ENCODE measurements around the gene CD22.

CD22 gene

DNA sequence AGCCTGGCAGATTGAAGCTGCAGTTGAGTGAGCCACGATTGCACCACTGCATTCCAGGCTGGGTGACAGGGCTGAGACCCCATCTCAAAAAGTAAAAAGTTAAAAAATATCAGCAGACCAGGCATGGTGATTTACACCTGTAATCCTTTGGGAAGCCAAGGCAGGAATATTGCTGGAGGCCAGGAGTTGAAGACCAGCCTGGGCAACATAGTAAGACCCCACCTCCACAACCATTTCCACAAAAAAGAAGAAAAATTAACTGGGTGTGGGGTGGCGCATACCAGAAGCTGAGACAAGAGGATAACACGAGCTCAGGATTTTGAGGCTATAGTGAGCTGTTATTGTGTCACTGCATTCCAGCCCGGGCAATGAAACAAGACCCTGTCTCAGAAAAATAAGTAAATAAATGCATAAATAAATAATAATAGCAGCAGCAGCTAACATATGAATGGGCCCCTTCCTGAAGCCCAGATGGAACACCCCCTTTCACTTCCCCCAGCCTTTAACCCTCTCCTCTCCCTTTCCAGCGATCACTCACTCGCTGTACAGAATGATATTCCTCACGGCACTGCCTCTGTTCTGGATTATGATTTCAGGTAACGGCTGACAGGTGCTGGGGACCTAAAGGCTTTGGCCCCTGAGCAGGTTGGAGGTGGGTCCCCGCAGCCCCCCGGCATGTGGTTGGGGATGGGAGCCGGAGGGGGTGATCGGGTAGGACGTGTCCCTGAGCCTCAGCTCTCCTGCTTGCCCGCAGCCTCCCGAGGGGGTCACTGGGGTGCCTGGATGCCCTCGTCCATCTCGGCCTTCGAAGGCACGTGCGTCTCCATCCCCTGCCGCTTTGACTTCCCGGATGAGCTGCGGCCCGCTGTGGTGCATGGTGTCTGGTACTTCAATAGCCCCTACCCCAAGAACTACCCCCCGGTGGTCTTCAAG lies 33.9 kb upstream of the CD22 start:
- Histone ChIP-seq H3K4me3 (no peak overlapping the region), H3K27ac (no peak overlapping the region)

DNA sequence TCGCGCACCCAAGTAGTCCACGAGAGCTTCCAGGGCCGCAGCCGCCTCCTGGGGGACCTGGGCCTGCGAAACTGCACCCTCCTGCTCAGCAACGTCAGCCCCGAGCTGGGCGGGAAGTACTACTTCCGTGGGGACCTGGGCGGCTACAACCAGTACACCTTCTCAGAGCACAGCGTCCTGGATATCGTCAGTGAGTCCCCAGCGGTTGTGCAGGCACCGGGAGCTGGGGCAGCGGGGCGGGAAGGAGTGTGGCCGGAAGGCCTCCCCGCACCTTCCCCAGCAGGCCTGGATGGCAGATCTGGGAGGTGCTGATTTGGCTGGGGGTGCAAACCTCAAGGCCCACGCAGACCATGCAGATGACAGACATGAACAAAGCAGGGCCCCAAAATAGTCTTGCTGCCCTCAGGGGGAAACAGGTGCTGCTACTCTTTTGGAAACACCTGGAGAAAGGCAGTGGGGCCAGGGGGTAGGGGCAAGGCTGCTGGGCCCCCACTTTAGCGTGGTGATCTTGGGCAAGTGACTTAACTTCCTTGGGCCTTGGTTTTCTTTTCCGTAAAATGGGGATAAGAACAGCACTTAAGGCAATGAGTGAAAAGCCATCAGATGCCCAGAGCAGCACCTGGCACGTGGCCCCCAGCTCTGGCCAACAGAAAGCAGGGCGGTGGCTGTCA lies 33.1 kb upstream of the CD22 start:
- Histone ChIP-seq H3K27ac (no peak overlapping the region), H3K4me3 (no peak overlapping the region)

DNA sequence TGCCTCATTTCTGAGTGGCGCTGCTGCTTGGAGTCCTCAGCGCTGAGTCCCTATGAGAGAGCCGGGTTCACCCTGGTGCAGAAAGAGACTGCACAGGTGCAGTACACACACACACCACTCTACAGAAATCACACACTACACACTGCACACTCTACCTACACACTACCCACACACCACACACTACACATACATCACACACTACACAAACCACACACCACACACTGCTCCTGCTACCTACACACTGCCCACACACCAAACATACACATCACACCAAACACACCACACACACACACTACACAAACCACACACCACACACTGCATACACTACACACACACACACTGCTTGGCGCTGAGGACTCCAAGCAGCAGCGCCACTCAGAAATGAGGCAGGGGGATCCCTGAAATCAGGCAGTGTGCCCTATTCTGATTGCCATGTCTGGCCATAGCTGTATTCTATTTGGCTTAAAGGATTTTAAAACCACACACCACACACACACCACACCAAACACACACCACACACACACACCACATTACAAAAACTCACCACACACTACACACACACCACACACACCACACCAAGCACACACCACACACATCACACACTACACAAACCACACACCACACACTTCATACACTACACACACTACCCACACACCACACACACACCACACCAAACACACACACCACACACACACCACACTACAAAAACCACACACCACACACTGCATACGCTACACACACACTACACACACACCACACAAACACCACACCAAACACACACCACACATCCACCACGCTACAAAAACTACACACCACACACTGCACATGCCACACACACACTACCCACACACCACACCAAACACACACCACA lies 32.1 kb upstream of the CD22 start:
- H3K4me3 ChIP-seq, result no peak overlapping the region
- H3K27ac ChIP-seq, result no peak overlapping the region

DNA sequence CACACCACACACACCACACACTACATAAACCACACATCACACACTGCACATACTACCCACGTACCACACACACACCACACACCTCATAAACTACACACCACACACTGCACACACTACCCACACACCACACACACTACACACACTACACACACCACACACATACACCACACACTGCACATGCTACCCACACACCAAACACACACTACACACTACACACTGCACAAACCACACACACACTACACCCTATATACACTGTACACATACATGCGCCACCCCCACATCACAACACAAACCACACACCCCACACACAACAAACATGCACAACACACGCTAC lies 31.5 kb upstream of the CD22 start:
- no peak overlapping the region for H3K4me3 ChIP-seq
- no peak overlapping the region for H3K27ac ChIP-seq

DNA sequence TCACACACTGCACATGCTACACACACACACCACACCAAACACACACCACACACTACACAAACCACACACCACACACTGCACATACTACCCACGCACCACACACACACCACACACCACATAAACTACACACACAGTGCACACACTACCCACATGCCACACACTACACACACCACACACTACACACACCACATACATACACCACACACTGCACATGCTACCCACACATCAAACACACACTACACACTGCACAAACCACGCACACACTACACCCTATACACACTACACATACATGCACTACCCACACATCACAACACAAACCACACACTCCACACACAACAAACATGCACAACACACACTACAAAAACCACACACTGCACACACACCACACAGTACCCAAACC lies 31.1 kb upstream of the CD22 start:
- Histone ChIP-seq H3K27ac (no peak overlapping the region), H3K4me3 (no peak overlapping the region)

DNA sequence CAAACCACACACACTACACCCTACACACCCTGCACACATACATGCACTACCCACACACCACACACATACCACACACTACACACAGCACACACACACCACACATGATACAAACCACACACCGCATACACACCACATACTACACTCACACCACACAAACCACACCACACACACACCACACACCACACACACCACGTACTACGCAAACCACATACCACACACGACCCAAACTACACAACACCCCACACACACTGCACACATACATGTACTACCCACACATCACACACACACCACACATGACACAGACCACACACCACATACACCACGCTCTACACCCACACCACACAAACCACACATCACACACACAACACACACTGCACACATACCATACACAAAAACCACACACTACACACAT lies 30.4 kb upstream of the CD22 start:
- Histone ChIP-seq H3K4me3 (no peak overlapping the region), H3K27ac (no peak overlapping the region)

DNA sequence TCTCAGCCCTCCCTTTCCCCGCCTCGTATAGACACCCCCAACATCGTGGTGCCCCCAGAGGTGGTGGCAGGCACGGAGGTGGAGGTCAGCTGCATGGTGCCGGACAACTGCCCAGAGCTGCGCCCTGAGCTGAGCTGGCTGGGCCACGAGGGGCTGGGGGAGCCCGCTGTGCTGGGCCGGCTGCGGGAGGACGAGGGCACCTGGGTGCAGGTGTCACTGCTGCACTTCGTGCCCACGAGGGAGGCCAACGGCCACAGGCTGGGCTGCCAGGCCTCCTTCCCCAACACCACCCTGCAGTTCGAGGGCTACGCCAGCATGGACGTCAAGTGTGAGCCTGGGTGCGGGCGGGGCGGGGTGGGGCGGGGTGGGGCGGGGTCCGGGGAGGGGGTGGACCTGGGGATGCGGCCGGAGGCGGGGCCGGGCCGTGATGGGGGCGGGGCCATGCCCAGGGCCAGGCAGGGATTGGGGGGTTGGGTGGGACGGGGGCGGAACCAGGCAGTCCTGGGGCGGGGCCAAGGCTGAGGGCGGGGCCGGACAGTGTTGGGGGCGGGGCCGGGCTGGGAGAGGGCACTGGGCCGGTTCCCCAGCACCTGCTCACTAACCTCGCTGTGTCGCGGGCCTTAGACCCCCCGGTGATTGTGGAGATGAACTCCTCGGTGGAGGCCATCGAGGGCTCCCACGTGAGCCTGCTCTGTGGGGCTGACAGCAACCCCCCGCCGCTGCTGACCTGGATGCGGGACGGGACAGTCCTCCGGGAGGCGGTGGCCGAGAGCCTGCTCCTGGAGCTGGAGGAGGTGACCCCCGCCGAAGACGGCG lies 29.3 kb upstream of the CD22 start:
- Histone ChIP-seq H3K27ac (no peak overlapping the region), H3K4me3 (no peak overlapping the region)

DNA sequence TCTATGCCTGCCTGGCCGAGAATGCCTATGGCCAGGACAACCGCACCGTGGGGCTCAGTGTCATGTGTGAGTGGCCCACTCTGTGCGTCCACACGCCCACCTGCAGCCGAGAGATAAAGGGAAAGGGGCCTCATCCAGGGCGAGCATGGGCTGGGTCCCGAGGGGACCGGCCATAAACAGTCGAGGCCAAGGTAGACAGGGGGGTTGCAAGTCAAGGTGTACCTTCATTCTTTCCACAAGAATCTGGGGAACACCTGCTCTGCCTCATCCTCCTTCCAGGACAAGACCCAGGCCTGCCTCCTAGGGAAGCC lies 28.7 kb upstream of the CD22 start:
- Histone ChIP-seq H3K27ac (no peak overlapping the region), H3K4me3 (no peak overlapping the region)

DNA sequence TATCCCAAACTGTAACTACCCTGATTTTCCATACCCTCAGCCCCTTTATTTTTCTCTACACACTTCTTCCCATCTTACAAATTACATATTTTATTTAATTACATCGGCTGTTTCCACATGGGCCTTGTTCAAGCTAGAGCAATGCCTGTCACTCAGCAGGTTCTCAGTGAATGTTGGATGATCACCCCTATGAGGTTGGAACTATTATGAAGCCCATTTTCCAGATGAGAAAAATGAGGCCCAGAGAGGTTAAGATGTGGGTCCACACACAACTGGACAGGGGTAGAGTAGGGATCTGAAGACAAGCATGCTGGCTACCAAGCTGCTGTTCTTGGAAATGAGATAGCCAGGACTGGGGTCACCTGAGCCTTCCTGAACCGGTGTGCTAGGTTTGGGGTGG lies 27.0 kb upstream of the CD22 start:
- no peak overlapping the region for H3K27ac ChIP-seq
- H3K4me3 ChIP-seq, result no peak overlapping the region

DNA sequence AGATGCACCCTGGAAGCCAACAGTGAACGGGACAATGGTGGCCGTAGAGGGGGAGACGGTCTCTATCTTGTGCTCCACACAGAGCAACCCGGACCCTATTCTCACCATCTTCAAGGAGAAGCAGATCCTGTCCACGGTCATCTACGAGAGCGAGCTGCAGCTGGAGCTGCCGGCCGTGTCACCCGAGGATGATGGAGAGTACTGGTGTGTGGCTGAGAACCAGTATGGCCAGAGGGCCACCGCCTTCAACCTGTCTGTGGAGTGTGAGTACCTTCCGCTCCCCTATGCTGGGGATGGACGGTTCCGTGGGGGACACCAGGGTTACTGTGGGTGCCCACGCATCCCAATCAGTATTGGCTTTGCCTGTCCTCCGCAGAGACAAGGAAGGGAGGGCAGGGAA lies 26.5 kb upstream of the CD22 start:
- Histone ChIP-seq H3K4me3 (no peak overlapping the region), H3K27ac (no peak overlapping the region)

DNA sequence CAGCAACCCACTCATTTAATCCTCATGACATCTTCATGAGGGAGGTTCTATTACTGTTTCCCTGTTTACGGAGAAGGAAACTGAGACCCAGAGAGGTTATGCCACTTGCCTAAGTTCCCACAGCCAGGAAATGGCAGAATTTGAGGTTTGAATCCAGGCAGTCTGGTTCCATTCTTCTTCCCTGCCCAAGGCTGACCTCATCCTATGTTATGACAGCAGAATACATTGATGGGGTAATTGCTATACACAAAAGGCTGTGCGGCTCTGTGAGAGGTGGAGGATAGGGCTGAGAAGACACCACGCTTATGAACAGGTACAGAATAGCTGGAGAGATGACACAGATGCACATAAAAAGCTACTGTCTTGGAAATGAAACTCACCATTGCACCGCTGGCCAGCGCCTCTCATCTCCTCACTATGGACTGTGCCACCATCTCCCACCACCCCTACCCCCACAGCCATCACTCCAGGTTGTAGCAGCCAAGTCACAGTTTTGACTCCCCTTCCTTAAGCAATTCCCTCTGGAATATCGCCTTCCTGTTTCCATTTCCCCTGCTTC lies 25.6 kb upstream of the CD22 start:
- Histone ChIP-seq H3K4me3 (no peak overlapping the region), H3K27ac (no peak overlapping the region)

DNA sequence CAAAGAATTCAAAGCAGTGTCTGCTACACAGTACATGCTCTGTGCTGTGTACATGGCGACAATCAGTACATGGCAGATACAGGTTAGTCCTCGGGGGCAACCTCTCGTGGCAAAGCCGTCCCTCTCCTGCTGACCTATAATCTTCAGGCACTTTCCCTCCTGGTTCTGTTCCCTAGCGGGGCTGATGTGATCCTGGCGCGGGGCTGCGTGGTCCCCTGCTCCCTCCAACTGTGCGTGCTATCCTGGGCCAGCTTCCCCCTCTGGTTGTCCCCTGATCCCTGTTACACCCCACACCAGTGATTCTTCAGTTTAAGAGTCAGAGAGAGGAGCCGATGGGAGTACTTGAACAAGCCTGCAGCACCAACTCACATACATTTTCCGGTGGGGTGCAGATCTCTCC lies 25.0 kb upstream of the CD22 start:
- no peak overlapping the region for H3K4me3 ChIP-seq
- no peak overlapping the region for H3K27ac ChIP-seq

DNA sequence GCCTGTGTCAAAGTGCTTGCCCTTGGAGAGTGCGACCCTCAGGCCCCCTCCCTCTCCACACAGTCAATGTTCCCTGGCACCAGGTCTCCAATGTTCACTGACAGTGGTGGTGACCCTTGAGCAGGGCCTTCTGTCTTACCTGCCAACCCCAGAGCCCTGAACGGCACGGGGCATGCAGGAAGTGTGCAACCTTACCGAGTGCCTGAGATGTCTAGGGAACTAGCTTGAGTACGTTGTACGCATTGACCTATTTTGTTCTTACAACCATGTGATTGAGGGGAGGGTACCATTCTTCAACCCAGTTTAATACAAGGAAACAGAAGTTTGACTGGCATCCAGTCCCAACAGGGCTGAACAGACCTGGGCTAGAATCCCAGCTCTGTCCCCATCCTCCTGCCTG lies 23.8 kb upstream of the CD22 start:
- no peak overlapping the region for H3K4me3 ChIP-seq
- H3K27ac ChIP-seq, result no peak overlapping the region

DNA sequence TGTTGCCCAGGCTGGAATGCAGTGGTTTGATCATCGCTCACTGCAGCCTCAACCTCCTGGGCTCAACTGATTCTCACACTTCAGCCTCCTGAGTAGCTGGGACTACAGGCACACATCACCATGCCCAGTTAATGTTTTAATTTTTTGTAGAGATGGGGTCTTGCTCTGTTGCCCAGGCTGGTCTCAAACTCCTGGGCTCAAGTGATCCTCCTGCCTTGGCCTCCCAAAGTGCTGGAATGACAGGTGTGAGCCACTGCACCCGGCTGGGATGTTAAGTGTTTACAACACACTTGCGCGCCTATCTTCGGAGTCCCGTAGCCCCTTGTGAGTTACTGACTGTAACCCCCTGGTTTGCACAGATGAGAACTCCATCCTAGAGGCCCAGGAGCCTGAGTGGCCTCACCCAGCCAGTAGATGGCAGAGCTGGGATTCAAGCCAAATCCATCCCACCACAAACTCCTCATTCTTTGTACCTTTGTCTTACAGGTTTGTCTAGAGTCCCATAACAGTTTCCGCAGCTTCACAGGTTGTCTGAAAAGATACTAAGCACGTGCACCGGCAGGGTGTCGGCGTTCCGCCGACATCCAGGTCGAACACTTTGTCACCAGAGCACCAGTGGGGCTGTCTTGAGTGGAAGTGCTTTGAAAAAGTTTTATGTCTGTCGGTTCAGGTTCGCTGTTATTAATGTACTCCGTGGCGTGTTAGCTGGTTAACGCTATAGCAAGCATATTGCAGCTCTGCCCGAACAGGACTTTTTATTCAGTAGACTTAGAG lies 22.3 kb upstream of the CD22 start:
- H3K27ac ChIP-seq, result no peak overlapping the region

DNA sequence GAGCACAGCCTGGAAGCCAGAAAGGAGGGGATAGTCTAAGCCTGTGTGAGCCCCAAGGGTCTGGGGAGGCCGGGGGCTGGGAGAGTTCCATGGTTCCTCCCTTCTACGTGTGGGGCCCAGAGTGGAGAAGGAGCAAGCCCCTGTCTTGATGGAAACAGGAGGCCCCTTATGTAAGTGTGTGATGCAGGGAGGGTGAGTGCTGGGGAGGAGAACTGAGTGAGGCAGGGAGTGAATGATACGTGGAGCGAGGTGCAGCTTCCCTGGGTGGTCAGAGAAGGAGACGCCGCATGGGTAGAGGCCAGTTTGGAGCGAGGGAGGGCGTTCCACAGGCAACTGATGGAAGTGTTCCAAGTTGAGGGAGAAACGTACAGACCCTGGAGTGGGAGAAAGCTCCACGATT lies 21.1 kb upstream of the CD22 start:
- no peak overlapping the region for H3K27ac ChIP-seq
- H3K4me3 ChIP-seq, result no peak overlapping the region

More for the DNA sequence above, 22.3 kb upstream of the CD22 start:
- no peak overlapping the region for H3K4me3 ChIP-seq

DNA sequence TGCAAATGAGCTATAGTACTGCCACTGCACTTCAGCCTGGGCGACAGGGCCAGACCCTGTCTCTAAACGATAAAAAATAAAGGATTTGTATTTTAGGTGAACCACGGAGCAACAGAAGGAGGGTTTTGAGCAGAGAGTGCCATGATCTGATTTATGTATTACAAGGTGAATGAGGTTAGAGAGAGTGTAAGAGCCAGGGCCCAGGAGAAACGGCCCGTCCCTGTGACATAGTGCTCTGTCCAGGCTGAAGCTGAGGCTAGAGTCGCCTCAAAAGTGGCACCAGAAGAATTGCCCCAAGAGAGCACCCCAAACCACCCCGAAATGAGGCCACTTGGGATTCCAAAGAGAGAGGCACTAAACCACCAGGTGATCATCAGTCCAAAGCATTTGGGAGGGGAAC lies 20.1 kb upstream of the CD22 start:
- no peak overlapping the region for H3K27ac ChIP-seq
- H3K4me3 ChIP-seq, result no peak overlapping the region

DNA sequence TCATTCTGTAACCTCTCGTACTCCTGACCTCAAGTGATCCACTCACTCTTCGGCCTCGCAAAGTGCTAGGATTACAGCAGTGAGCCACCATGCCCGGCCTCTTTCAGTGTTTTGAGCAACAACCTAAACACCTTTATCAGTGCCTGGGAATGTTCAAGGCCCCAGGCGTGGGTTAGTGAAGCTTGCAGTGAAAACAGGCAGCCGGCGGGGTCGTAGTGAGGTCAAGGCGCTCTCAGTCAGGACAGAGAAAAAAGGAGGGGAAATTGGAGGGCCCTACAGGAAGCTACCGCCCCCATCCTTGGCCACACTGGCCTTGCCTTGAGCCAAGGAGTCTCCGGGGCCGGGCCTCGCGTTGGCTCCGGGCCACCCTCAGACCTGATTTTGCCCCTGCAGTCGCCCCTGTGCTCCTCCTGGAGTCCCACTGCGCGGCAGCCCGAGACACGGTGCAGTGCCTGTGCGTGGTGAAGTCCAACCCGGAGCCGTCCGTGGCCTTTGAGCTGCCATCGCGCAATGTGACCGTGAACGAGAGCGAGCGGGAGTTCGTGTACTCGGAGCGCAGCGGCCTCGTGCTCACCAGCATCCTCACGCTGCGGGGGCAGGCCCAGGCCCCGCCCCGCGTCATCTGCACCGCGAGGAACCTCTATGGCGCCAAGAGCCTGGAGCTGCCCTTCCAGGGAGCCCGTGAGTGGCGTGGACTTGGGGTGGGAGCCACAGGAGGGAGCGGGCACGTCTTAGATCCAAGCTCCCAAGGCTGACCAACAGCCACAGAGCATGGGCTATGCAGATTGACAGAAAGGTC lies 19.3 kb upstream of the CD22 start:
- H3K27ac ChIP-seq, result no peak overlapping the region
- H3K4me3 ChIP-seq, result no peak overlapping the region

DNA sequence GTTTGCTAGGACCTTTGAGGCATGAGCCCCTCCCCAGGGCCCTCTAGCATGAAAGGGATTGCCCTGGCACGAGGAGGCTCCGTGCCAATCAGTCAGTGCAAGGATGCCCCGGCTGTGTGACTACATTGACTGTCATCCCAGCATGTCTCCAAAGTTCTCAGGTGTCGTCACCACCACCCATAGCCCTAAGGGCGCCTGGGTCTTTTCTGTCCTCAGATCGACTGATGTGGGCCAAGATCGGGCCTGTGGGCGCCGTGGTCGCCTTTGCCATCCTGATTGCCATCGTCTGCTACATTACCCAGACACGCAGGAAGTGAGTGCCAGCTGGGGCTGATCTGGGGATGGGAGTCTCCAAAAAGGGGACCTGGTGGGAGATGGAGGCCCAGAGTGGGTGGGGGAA lies 18.7 kb upstream of the CD22 start:
- no peak overlapping the region for H3K27ac ChIP-seq

More for the DNA sequence above, 18.7 kb upstream of the CD22 start:
- no peak overlapping the region for H3K4me3 ChIP-seq

Data from skin epidermis (tissue), 12 donors.